Effector CD8-positive, alpha-beta T cell (primary cell): Measurements from ENCODE around the gene GOPC.
"Not testable (repeated sequence)": the region's sequence is repeated elsewhere in the genome, so short reads cannot be mapped to it uniquely, and the experiment has no call there.

Experiments used
- DNase-seq: peaks from one replicate; lab custom pipeline; 2025; lab: John Stamatoyannopoulos, UW
- total RNA-seq, 4 experiments: gene quantifications; one replicate each; lab custom pipeline; 2026; lab: John Stamatoyannopoulos, UW

GOPC gene
- total RNA-seq = 57.3 to 71.4 (median 65.5) reads per million in 4 experiments

DNA sequence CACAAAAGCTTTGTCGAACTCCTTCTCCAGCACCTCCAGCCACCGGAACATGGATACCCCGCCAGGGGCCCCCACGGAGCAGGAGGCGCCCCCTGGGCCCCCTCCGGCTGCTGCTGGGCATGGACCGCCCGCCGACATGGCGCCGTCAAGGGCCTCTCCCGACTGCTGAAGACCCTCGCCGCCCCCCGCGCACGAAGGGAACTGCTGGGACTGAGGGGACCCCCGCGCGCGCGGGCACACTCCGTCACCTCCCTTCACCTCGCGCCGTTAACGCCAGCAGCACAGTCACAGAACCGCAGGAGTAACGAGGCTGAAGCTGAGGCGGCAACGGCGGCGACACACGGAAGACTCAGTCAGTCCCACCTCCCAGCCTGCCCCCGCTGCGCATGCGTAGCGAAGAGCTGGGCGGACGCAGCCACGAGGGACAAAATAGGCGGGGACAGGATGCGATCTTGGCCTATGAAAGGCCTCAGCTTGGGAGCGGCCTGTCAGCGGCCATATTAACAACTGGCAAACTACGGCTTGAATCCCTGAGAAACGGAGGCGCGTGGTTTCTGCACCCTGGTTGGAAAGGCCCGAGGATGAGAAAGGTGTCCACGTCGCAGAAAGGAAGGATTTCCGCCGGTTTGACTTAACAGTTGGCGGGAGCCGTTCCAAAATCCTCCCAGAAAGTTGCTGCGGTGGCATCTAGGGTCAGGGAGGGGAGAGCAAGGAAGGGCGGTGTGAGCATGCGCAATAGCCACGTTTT lies at the start of gene GOPC:
TSS of gene GOPC (minus strand) at position 361 of the 748 bp plus-strand sequence. CDS start at position 138, 223 bp downstream.
- DNase-seq = peak; percentile 90

DNA sequence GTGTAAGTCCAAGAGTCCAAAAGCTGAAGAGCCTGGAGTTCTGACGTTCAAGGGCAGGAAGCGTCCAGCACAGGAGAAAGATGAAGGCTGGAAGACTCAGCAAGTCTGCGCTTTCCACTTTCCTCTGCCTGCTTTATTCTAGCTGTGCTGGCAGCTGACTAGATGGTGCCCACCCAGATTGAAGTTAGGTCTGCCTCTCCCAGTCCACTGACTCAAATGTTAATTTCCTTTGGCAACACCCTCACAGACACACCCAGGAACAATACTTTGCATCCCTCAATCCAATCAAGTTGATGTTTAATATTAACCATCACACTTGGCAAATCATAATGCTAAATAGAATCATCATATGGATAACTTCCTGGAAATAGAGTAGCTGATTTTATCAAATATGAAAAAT lies 49.7 kb upstream of the GOPC start:
- DNase-seq = not testable (repeated sequence)

DNA sequence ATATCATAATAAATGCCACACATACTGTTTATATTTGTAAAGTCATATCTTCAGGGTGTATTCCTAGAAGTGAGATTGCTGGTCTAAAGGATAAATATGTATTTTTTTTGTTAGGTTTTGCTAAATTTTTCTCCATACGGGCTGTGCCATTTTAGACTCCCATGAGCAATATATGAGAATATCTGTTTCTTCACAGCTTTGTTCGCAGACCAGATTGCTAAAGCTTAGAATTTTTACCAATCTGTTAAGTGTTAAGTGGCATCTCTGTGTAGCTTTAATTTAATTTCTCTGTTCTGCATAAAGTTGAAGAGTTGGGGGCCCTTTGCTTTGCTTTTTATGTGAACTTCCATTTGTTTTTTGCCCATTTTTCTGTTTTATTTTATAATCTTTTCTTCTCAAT lies 40.7 kb upstream of the GOPC start:
- DNase-seq = no peak

DNA sequence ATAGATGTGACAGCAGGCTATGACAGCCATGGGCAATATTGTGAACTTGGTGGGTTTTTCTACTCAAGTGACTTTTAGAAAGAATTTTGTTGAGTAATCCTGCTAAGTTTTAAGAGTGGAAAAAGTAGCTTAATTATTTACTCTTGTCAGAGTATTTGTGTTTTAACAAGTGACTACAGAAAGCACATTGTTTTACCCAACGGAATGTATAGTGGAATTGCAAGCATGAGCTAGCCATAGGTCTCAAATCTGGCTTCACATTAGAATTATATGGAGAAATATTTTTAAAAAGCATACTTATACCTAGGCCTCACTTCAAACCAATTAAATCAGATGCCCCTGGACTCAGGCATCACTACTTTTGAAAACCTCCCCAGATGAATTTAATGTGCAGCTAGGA lies 35.5 kb upstream of the GOPC start:
- no peak for DNase-seq

DNA sequence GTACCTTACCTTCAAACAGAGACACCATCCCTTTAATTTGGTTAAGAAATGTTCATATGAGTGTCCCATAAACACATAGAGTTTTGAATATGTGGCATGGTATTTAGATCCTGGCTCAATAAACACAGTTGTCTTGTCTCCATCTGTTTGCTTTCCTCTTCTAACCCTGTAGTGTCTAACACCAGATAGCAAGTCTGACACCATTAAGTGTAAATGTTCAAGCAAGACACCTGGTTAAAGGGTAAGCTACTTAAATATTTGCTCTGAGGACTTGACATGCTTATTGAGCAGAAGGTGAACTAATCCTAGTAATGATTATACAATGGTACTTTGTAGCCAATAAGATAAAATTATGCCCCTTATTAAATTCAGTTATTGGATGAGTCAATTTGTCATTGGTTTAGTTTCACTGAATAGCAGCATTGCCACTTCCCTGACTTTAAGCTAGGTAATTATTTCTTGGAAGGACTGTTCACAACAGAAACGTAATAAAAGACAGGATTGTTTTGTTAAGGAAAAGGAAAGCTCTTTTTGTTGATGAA lies 26.9 kb upstream of the GOPC start:
- DNase-seq = no peak

DNA sequence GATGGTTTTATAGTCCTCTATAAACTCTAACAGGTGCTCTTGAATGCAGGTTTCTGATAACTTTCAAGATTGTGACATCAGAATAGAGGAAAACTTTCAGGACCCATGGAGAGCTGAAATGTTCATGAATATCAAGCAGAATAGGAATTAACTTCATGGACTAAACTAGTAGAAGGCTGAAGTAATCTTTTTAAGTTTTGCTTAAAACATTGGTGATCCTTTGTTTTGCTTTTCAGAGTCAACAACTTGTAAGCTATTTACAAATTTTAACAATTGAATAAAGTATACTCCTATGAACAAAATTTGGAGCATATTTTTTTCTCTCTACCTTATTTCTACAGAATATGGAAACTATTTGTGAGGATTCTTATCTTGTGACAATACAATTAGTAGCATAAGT lies 25.2 kb upstream of the GOPC start:
- no peak for DNase-seq

DNA sequence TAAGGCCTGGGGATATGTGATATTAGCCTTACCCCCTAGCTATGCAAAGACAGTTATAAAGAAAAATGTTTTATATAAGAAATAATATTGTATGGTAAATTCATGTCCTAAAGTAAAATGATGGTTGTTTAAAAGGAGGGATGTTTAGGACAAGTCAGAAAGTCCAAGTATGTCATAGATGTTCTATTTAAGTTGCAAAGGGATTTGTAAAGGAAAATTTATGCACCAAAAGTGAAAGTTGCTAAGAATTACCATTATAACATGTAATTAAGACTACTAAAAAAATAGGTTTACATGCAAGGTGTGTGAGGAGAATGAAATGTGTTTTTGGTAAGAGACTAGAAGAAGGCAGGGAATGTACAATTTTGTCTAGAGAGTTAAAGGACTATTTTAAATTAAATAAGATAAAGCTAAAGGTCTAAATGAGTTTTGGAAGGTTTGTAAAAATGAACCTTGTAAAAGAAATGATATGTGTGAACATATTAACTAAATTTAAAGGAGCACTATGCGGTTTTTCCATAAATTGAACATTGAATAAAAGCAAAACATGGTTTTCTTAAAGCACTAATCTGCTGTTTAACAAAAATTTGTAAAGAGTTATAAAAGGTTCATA lies 22.7 kb upstream of the GOPC start:
- DNase-seq = no peak

DNA sequence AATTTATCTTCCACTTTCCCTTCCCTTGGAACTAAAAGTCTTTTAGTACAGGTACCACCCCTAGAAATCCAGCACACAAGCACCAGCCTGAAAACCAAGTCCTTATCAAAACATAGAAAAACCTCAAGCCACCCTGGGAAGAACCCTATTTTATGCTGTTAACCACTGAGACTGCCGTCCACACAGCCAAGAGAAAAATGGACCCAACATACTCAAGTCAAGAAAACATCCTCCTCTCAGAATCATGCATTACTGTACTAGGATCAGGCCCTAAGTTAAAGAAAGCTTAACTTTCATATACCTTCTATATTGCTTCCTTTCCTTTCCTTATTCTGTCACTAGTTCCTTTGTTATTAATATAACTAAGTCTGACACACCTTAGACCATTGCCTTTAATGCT lies 16.9 kb upstream of the GOPC start:
- no peak for DNase-seq

DNA sequence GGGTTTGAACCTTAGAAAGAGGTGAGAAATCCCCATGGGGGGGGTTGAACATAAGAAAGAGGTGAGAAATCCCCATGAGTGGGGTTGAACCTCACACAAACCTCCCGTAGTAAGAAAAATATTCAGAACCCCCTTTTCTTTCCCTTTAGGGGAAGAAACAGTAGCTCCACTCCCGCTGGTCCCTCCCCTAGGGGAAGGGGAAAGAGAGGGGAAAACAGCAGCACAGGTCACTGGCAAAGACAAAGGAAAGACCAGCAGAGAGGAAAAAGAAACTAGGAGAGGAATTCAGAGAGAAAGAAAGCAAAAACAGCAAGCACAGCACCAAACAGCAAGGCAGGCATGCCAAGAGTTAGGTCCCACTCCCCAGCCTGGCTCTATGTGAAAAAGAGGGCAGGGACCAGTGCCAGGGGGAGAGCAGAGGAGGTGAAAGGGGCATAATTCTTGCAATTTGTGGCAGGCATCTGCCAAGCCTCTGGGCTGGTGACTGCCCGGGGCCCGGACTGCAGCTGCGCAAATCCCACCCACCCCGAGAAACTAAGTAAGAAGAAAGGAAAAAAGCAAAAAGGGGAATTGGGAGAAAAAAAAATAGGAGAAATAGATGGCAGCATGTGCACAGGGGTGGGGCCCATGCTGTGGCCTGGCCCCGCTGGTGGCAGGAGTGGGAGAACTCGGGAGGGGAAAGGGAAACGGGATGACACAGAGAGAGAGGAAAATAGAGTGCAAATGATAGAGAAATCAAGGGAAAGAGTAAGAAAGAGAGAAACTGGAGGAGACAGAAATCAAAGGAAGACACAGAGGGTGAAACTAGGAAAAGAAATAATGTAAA lies 15.1 kb upstream of the GOPC start:
- no peak for DNase-seq

DNA sequence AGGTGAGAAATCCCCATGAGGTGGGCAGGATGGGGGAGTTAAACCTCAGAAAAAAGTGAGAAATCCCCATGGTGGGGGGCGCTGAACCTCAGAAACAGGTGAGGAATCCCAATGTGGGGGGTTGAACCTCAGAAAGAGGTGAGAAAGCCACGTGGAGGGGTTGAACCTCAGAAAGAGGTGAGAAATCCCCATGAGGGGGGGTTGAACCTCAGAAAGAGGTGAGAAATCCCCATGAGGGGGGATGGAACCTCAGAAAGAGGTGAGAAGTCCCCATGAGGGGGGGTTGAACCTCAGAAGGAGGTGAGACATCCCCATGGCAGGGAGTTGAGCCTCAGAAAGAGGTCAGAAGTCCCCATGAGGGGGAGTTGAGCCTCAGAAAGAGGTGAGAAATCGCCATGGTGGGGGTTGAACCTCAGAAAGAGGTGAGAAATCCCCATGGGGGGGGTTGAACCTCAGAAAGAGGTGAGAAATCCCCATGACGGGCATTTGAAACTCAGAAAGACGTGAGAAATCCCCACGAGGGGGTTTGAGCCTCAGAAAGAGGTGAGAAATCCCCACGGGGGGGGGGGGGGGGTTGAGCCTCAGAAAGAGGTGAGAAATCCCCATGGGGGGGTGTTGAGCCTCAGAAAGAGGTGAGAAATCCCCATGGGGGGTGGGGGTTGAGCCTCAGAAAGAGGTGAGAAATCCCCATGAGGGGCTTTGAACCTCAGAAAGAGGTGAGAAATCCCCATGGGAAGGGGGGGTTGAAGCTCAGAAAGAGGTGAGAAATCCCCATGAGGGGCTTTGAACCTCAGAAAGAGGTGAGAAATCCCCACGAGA lies 14.3 kb upstream of the GOPC start:
- DNase-seq = peak; percentile 9

DNA sequence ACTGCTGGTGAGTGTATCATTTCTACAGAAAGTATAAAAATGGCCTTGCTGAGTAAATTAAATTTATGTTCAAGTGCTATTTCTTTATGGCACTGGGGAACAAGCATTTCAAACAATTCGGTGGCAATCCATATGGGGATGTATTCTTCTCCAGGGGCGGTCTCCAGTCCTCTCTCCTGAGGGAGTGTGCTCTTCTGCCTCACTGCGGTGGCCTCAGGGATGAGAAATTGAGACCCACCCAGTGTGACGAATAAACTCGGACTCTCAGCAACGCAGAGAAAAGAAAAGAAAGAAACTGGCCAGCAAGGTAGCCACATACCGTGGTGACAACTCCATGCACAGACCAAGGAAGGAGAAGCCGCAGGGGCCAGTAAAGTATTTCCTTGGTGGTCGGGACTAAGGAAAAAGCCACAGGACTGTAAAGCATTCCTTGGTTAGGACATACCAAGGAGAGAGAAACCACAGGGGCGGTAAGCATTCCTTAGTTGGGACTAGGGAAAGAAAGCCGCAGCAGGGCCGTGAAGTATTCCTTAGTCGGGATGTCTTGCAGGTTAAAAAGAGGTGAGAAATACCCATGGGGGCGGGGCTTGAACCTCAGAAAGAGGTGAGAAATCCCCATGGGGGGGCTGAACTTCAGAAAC lies 13.6 kb upstream of the GOPC start:
- DNase-seq = no peak

DNA sequence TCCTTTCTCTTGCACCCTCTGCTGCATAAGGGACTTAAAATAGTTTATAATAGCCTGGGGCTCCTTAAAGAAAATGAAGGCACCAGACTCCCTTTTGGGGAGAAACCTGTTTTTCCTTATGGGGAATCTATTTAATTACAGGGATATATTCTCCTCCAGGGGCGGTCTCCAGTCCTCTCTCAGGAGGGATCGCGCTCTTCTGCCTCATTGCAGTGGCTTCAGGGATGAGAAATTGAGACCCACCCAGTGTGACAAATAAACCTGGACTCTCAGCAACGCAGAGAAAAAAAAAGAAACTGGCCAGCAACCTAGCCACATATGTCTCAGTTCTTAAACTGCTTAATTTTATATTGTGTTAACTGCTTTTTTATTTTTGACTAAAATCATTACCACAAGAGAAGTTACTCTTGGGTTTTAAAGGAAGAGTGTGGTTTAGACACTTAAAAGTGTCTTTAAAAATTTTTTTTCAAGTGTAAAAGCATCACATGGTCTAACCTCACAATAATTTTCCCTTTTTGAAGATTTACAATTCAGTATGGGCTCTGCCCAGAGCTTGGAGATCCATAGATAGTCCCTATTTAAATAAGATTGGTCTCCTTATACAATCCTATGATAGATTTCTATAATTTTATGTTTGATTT lies 11.7 kb upstream of the GOPC start:
- no peak for DNase-seq

DNA sequence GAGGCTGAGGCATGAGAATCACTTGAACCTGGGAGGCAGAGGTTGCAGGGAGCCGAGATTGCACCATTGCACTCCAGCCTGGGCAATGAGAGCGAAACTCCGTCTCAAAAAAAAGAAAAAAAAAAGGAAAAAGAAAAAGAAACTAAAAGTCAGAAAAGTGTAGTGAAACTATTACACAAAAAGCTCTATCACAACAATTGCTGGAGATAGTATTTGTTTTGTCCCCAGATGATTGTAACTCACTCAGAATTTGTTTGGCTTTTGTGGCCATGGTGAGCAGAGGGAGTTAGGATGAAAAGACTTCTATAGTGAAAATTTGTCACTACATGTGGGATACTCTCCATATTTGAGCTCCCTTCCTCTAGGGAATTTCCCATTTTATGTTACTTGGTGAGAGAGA lies 5.2 kb upstream of the GOPC start:
- no peak for DNase-seq

DNA sequence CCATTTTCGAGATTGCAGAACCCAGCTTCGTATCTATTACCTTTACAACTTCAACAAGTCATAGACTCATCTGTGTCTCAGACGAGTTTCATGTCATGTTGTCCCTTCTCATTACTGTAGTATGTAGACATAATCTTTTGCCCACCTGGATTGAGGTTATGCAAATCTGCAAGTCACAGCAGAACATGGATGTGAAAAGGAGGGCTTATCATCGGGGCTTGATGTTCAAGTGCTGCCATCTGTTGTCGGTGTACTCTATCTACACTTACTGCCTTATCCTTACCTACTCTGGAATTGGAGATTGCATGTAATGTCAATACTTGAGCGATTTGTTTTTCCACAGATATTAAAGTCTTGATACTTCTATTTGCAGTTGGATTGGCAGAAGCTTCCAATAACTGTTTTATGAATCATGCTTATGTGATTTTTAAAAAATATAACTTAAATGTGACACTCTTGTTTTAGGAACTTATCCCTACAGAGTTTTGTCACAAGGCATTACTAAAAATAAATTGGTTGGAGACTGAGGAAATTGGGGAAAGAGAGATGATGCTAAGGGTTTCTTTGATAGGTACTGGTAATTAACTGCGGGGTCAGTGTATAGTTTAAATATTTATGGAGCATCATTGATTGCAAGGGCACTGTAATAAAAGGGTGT lies 3.0 kb upstream of the GOPC start:
- DNase-seq = peak; percentile 2

DNA sequence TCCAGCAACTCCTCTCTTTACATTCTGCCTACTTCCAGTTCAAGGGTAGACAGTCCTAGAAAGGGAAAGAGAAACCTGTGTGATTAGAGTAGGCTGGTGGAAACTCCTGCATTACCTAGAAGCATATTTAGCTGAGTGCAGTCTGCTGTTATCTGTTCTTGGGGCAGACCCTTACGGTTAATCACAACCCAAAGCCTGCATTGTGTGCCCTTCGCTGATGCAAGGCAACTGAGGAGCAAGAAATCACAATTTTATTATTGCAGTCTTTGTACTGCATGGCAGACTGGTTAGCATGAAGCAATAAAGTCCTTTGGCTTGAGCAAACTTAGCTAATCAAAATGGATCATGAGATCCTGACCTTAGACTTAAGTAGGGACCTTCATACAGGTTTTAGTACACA lies 1.5 kb upstream of the GOPC start:
- DNase-seq = no peak

DNA sequence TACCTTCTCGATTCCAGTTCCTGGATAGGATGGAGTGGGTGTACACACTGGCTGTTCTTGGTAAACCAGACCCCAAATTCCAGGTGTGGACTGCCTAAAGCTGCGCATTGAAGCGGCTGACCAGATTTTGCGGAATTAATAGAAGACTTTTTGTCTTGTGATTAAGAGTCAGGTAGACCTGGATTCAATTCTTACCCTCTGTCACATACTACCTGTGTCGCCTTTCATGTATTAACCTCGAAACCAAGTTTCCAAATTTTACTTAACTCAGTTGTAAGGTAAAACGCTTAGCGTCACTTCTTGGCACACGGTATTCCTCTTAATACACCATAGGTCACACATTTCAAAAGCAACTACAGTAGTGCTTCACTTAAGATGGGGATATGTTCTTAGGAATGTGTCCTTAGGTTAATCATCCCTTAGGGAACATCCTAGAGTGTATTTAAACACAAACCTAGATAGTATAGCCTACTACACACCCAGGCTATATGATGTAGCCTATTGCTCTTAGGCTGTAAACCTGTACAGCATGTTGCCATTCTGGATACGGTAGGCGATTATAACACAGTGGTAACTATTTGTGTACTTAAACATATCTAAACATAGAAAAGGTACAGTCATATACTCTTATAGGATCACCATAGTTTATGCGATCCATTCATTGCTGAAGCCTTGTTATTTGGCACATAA lies 733 bp upstream of the GOPC start:
- no peak for DNase-seq

DNA sequence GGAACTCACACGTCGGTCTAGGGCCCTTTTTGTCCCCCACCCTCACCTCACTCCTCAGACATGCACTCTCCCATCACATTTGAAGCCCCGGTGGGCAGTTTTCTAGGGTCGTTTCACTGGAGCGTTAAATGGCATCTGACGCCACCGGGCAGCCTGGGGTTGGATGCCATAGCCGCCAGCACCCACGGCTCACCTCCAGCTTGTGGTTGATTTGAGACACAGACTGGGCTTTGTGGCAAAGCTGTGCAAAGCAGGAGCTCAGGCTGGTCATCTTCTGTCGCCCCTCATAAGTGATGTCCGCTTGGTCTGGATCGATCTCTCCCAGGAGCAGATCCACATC lies 530 bp downstream of the GOPC start:
- DNase-seq = no peak

DNA sequence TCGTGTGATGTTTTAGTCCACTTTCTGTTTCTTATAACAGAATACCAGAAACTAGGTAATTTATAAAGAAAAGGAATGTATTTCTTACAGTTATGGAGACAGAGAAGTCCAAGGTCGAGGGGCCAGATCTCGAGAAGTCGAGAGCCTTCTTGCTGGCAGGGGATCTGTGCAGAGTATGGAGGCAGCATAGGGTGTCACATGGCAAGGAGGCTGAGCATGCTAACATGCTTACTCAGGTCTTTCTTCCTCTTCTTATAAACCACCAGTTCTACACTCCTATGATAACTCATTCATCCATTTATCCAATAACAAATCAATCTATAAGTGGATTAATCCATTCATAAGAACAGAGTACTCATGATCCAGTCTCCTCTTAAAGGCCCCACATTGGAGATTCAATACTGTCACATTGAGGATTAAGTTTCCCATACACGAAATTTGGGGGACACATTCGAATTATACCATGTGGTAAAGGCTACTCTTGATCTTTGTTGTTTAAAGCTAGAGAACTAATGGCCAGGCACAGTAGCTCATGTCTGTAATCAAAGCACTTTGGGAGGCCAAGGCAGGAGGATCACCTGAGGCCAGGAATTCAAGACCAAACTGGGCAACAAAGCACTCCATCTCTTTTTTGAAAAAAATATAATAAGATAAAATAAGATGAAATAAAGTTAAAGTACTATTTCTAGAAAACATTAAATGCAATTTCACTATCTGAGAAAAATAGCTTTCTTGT lies 2.1 kb downstream of the GOPC start:
- no peak for DNase-seq

DNA sequence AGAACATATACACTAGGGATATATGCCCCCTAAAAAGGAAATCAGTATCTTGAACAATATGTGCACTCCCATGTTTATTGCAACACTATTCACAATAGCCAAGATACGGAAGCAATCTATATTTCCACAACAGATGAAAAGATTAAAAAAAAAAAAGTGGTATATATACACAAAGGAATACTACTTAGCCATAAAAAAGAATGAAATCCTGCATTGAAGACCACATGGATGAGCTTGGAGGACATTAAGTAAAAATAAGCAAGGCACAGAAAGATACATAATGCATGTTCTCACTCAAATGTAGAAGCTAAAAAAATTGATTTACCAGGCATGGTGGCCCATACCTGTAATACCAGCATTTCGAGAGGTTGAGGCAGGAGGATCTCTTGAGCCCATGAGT lies 4.6 kb downstream of the GOPC start:
- no peak for DNase-seq
